Measurements from ENCODE around the gene MFN2. TPM values are rescaled to one million over a fixed set of nuclear protein-coding genes. Genes with fewer than 3 reads are reported as not detected.

Gene MFN2
- total and polyA plus RNA-seq, 2 experiments from 2014 or later, result 15.1 to 40.4 TPM

DNA sequence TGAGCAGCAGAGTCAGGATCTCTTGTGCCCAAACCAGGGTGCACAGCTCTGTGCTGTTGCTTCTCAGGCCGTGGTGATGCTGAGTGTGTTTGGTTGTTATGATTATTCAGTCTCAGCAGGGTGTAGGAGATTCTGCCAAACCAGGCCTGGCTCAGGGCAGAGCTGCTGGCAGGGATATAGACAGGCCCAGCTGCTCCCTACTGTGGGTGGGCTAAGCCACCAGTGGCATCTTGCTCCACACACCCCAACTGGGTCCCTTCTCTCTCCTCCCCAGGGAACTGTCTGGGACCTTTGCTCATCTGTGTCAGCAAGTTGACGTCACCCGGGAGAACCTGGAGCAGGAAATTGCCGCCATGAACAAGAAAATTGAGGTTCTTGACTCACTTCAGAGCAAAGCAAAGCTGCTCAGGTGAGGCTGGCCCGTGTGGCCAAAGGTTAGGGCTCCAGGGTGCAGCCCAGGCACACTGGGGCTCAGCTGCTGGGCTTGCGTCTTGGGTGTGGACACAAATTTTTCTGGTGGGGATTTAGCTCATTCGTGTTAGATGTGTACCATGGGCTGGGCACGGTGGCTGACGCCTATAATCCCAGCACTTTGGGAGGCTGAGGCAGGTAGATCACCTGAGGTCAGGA is 29.2 kb downstream of the MFN2 start:
- peaks cover 31% of the 10 kb centered on the region for H3K36me3 ChIP-seq (ENCODE audit: insufficient read depth)
- Mint-ChIP-seq H3K4me1 (peaks cover 4% of the 10 kb centered on the region; the same call in 2 of the 3 replicates), H3K9me3 (peaks cover 3% of the 10 kb centered on the region; the same call in 2 of the 3 replicates), H3K27ac (no peak overlapping the region), H3K27me3 (ENCODE audit: insufficient read depth, low read depth, poor library complexity) (peaks cover 6% of the 10 kb centered on the region), H3K4me3 (no peak overlapping the region), H3K36me3 (ENCODE audit: low read depth) (peaks cover 85% of the 10 kb centered on the region)
- no peak for DNase-seq (ENCODE audit: low spot score)
- TF ChIP-seq CREB1 (CRISPR knock-in tag; IDR thresholded peaks at IDR 0.05; ENCODE audit: low read depth) (no peak), EZH2 (IDR thresholded peaks at IDR 0.05; ENCODE audit: low read depth, unreplicated experiment) (no peak), EZH2phosphoT487 (IDR thresholded peaks at IDR 0.05; ENCODE audit: unreplicated experiment) (no peak), NANOG (IDR thresholded peaks at IDR 0.05; ENCODE audit: borderline replicate concordance) (no peak), POLR2AphosphoS5 (IDR thresholded peaks at IDR 0.05; ENCODE audit: low read depth) (no peak), ZNF331 (CRISPR knock-in tag; IDR thresholded peaks at IDR 0.05; ENCODE audit: low read depth) (no peak), JUNB (IDR thresholded peaks at IDR 0.05; ENCODE audit: unreplicated experiment) (no peak), STAT1 (IDR thresholded peaks at IDR 0.05; ENCODE audit: unreplicated experiment) (no peak), ZNF114 (CRISPR knock-in tag; IDR thresholded peaks at IDR 0.05) (no peak)
- TF ChIP-seq, protein P1, sequence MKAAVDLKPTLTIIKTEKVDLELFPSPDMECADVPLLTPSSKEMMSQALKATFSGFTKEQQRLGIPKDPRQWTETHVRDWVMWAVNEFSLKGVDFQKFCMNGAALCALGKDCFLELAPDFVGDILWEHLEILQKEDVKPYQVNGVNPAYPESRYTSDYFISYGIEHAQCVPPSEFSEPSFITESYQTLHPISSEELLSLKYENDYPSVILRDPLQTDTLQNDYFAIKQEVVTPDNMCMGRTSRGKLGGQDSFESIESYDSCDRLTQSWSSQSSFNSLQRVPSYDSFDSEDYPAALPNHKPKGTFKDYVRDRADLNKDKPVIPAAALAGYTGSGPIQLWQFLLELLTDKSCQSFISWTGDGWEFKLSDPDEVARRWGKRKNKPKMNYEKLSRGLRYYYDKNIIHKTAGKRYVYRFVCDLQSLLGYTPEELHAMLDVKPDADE (IDR thresholded peaks at IDR 0.05), result no peak
- TF ChIP-seq, protein P2, sequence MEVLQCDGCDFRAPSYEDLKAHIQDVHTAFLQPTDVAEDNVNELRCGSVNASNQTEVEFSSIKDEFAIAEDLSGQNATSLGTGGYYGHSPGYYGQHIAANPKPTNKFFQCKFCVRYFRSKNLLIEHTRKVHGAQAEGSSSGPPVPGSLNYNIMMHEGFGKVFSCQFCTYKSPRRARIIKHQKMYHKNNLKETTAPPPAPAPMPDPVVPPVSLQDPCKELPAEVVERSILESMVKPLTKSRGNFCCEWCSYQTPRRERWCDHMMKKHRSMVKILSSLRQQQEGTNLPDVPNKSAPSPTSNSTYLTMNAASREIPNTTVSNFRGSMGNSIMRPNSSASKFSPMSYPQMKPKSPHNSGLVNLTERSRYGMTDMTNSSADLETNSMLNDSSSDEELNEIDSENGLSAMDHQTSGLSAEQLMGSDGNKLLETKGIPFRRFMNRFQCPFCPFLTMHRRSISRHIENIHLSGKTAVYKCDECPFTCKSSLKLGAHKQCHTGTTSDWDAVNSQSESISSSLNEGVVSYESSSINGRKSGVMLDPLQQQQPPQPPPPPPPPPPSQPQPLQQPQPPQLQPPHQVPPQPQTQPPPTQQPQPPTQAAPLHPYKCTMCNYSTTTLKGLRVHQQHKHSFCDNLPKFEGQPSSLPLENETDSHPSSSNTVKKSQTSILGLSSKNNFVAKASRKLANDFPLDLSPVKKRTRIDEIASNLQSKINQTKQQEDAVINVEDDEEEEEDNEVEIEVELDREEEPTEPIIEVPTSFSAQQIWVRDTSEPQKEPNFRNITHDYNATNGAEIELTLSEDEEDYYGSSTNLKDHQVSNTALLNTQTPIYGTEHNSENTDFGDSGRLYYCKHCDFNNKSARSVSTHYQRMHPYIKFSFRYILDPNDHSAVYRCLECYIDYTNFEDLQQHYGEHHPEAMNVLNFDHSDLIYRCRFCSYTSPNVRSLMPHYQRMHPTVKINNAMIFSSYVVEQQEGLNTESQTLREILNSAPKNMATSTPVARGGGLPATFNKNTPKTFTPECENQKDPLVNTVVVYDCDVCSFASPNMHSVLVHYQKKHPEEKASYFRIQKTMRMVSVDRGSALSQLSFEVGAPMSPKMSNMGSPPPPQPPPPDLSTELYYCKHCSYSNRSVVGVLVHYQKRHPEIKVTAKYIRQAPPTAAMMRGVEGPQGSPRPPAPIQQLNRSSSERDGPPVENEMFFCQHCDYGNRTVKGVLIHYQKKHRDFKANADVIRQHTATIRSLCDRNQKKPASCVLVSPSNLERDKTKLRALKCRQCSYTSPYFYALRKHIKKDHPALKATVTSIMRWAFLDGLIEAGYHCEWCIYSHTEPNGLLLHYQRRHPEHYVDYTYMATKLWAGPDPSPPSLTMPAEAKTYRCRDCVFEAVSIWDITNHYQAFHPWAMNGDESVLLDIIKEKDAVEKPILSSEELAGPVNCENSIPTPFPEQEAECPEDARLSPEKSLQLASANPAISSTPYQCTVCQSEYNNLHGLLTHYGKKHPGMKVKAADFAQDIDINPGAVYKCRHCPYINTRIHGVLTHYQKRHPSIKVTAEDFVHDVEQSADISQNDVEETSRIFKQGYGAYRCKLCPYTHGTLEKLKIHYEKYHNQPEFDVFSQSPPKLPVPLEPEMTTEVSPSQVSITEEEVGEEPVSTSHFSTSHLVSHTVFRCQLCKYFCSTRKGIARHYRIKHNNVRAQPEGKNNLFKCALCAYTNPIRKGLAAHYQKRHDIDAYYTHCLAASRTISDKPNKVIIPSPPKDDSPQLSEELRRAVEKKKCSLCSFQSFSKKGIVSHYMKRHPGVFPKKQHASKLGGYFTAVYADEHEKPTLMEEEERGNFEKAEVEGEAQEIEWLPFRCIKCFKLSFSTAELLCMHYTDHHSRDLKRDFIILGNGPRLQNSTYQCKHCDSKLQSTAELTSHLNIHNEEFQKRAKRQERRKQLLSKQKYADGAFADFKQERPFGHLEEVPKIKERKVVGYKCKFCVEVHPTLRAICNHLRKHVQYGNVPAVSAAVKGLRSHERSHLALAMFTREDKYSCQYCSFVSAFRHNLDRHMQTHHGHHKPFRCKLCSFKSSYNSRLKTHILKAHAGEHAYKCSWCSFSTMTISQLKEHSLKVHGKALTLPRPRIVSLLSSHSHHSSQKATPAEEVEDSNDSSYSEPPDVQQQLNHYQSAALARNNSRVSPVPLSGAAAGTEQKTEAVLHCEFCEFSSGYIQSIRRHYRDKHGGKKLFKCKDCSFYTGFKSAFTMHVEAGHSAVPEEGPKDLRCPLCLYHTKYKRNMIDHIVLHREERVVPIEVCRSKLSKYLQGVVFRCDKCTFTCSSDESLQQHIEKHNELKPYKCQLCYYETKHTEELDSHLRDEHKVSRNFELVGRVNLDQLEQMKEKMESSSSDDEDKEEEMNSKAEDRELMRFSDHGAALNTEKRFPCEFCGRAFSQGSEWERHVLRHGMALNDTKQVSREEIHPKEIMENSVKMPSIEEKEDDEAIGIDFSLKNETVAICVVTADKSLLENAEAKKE (CRISPR knock-in tag; IDR thresholded peaks at IDR 0.05), result no peak
- TF ChIP-seq, protein P3, sequence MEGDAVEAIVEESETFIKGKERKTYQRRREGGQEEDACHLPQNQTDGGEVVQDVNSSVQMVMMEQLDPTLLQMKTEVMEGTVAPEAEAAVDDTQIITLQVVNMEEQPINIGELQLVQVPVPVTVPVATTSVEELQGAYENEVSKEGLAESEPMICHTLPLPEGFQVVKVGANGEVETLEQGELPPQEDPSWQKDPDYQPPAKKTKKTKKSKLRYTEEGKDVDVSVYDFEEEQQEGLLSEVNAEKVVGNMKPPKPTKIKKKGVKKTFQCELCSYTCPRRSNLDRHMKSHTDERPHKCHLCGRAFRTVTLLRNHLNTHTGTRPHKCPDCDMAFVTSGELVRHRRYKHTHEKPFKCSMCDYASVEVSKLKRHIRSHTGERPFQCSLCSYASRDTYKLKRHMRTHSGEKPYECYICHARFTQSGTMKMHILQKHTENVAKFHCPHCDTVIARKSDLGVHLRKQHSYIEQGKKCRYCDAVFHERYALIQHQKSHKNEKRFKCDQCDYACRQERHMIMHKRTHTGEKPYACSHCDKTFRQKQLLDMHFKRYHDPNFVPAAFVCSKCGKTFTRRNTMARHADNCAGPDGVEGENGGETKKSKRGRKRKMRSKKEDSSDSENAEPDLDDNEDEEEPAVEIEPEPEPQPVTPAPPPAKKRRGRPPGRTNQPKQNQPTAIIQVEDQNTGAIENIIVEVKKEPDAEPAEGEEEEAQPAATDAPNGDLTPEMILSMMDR (conservative IDR thresholded peaks at IDR 0.05; ENCODE audit: low read depth in 2 of 2), result no peak
- TF ChIP-seq, protein P4, sequence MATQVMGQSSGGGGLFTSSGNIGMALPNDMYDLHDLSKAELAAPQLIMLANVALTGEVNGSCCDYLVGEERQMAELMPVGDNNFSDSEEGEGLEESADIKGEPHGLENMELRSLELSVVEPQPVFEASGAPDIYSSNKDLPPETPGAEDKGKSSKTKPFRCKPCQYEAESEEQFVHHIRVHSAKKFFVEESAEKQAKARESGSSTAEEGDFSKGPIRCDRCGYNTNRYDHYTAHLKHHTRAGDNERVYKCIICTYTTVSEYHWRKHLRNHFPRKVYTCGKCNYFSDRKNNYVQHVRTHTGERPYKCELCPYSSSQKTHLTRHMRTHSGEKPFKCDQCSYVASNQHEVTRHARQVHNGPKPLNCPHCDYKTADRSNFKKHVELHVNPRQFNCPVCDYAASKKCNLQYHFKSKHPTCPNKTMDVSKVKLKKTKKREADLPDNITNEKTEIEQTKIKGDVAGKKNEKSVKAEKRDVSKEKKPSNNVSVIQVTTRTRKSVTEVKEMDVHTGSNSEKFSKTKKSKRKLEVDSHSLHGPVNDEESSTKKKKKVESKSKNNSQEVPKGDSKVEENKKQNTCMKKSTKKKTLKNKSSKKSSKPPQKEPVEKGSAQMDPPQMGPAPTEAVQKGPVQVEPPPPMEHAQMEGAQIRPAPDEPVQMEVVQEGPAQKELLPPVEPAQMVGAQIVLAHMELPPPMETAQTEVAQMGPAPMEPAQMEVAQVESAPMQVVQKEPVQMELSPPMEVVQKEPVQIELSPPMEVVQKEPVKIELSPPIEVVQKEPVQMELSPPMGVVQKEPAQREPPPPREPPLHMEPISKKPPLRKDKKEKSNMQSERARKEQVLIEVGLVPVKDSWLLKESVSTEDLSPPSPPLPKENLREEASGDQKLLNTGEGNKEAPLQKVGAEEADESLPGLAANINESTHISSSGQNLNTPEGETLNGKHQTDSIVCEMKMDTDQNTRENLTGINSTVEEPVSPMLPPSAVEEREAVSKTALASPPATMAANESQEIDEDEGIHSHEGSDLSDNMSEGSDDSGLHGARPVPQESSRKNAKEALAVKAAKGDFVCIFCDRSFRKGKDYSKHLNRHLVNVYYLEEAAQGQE (IDR thresholded peaks at IDR 0.05; ENCODE audit: unreplicated experiment), result no peak
- no peaks in the 10 kb centered on the region for H3K9me2 ChIP-seq (ENCODE audit: insufficient read depth)
- no peak overlapping the region for H3K4me3 ChIP-seq
- H2AFZ ChIP-seq, result no peak overlapping the region
- no peaks in the 10 kb centered on the region; the same call in 1 of the 2 replicates for H4K20me1 ChIP-seq (replicated peaks; ENCODE audit: insufficient read depth)
- no peaks in the 10 kb centered on the region for H3K27me3 ChIP-seq (ENCODE audit: insufficient read depth)
- no peak overlapping the region for H3K4me2 ChIP-seq
- no peaks in the 10 kb centered on the region for H3K79me2 ChIP-seq (replicated peaks; ENCODE audit: insufficient read depth)
- no peaks in the 10 kb centered on the region for H3K4me1 ChIP-seq (ENCODE audit: insufficient read depth)
- H3K27ac ChIP-seq (ENCODE audit: low read depth), result no peak overlapping the region
- no peaks in the 10 kb centered on the region; the same call in 1 of the 2 replicates for H3F3A ChIP-seq (replicated peaks; ENCODE audit: low read depth)
- no peak for ATAC-seq
